ENCODE measurements around the gene SULT1C4. TPM values are rescaled to one million over a fixed set of nuclear protein-coding genes. Genes with fewer than 3 reads are reported as not detected.
"Not testable (repeated sequence)": the region's sequence is repeated elsewhere in the genome, so short reads cannot be mapped to it uniquely, and the experiment has no call there.

Gene SULT1C4
- total RNA-seq (2014; rRNA removed; shearing (Covaris generic)), result not detected in 2 replicates

- no peak for DNase-seq (ENCODE audit: low spot score)
These were observed at the start of gene SULT1C4 for GRCh38 chr2:108377815-108378630. SULT1C4 (plus strand) TSS chr2:108377954; CDS start chr2:108378338, 384 bp downstream.

- DNase-seq (ENCODE audit: low spot score), result no peak
These were observed 48.0 kb upstream of the SULT1C4 start for GRCh38 chr2:108329771-108330170.

GRCh38 chr2:108330979-108331378 is 46.8 kb upstream of the SULT1C4 start:
- DNase-seq (ENCODE audit: low spot score), result no peak

GRCh38 chr2:108345951-108346350 is 31.8 kb upstream of the SULT1C4 start:
- no peak for DNase-seq (ENCODE audit: low spot score)

GRCh38 chr2:108346827-108347226 is 30.9 kb upstream of the SULT1C4 start:
- no peak for DNase-seq (ENCODE audit: low spot score)

GRCh38 chr2:108347786-108348185 is 30.0 kb upstream of the SULT1C4 start:
- DNase-seq (ENCODE audit: low spot score), result no peak

- DNase-seq (ENCODE audit: low spot score), result no peak
These were observed 28.8 kb upstream of the SULT1C4 start for GRCh38 chr2:108348816-108349570.

- DNase-seq (ENCODE audit: low spot score), result no peak
These were observed 28.2 kb upstream of the SULT1C4 start for GRCh38 chr2:108349571-108349928.

GRCh38 chr2:108351889-108352288 is 25.9 kb upstream of the SULT1C4 start:
- no peak for DNase-seq (ENCODE audit: low spot score)

- no peak for DNase-seq (ENCODE audit: low spot score)
These were observed 23.6 kb upstream of the SULT1C4 start for GRCh38 chr2:108354136-108354535.

GRCh38 chr2:108355906-108356734 is 21.6 kb upstream of the SULT1C4 start:
- no peak for DNase-seq (ENCODE audit: low spot score)

- DNase-seq (ENCODE audit: low spot score), result not testable (repeated sequence)
These were observed 18.4 kb upstream of the SULT1C4 start for GRCh38 chr2:108359336-108359735.

- DNase-seq (ENCODE audit: low spot score), result no peak
These were observed 16.8 kb upstream of the SULT1C4 start for GRCh38 chr2:108360776-108361468.

- DNase-seq (ENCODE audit: low spot score), result no peak
These were observed 14.5 kb upstream of the SULT1C4 start for GRCh38 chr2:108363024-108363907.

- no peak for DNase-seq (ENCODE audit: low spot score)
These were observed 13.9 kb upstream of the SULT1C4 start for GRCh38 chr2:108363908-108364225.

- no peak for DNase-seq (ENCODE audit: low spot score)
These were observed 13.0 kb upstream of the SULT1C4 start for GRCh38 chr2:108364676-108365297.

- no peak for DNase-seq (ENCODE audit: low spot score)
These were observed 12.1 kb upstream of the SULT1C4 start for GRCh38 chr2:108365656-108366055.

- DNase-seq (ENCODE audit: low spot score), result no peak
These were observed 10.7 kb upstream of the SULT1C4 start for GRCh38 chr2:108367014-108367413.

- DNase-seq (ENCODE audit: low spot score), result no peak
These were observed 10.1 kb upstream of the SULT1C4 start for GRCh38 chr2:108367561-108368175.

- DNase-seq (ENCODE audit: low spot score), result no peak
These were observed 8.6 kb upstream of the SULT1C4 start for GRCh38 chr2:108369153-108369552.

All from A172 (cell line).